Measurements from ENCODE around the gene PAK1. TPM values are rescaled to one million over a fixed set of nuclear protein-coding genes. Genes with fewer than 3 reads are reported as not detected.

Gene PAK1
- total and polyA plus RNA-seq, 10 of the 15 experiments (the other 5 are each of a cell fraction or from before 2014, with no cell fraction given) = 43.8 to 321 (median 110) TPM

DNA sequence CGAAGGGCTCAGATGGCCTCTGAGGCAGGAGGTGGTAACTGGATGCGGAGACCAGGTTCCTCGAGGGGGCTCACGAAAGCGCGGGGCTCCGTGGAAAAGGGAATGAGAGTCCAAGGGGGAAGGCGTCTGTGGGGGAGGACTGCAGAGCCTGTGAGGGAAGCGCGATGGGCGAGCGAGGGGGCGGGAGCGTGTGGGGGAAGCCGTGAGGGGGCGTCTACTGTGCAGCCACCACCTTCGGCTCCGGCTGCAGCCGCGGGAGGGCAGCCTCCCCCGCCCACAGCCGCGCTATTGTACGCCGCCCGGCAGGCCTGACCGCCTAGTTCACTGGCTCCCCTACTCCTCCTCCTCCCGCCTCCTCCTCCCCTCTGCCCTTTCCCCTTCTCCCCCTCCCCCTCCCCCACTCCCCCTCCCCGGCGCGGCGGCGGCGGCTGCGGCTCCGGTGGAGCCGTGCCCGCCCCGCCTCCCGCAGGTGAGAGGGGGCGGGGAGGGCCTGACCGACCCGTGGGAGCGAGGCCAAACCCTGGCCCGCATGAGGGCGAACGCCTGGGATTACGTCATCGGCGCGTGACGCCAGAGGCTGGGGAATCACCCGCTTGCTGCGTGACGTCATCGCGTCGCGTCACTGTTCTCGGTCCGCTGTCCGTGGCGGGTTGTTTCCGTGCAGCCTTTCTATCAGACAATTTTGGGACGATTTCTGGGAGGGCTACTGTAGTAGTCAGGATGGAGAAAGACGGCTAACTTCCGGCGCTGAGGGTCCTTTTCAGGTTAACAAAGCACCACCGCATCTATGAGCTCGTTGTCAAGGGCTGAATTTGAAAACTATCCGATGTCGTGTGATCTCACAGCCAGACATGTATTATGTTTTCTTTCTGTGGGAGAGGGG, at the start of gene PAK1 (continued):
- TF ChIP-seq REST (IDR thresholded peaks at IDR 0.05; ENCODE audit: low read depth, low read length) (no peak), CREM (IDR thresholded peaks at IDR 0.05; ENCODE audit: low read depth) (peak; percentile 100), POLR2A (IDR thresholded peaks at IDR 0.05; ENCODE audit: low read depth, low read length) (peak; percentile 64), RFX5 (IDR thresholded peaks at IDR 0.05; ENCODE audit: low read depth, low read length) (0 out of 2 replicates have a peak, but pooled peaks have one; percentile 29), KDM1A (IDR thresholded peaks at IDR 0.05; ENCODE audit: borderline replicate concordance) (no peak), SMAD5 (IDR thresholded peaks at IDR 0.05; ENCODE audit: low read depth) (no peak), MTA3 (IDR thresholded peaks at IDR 0.05; ENCODE audit: borderline replicate concordance, low read length) (no peak; the same call in 1 of the 2 replicates), POLR2AphosphoS5 (IDR thresholded peaks at IDR 0.05; ENCODE audit: low read length) (peak; percentile 70; the same call in 1 of the 2 replicates), SPI1 (IDR thresholded peaks at IDR 0.05; ENCODE audit: borderline replicate concordance, insufficient read depth, low read depth, low read length) (no peak), ZSCAN29 (IDR thresholded peaks at IDR 0.05) (no peak), NFIC (IDR thresholded peaks at IDR 0.05; ENCODE audit: low read depth, low read length) (no peak)
- TF ChIP-seq, protein P1, sequence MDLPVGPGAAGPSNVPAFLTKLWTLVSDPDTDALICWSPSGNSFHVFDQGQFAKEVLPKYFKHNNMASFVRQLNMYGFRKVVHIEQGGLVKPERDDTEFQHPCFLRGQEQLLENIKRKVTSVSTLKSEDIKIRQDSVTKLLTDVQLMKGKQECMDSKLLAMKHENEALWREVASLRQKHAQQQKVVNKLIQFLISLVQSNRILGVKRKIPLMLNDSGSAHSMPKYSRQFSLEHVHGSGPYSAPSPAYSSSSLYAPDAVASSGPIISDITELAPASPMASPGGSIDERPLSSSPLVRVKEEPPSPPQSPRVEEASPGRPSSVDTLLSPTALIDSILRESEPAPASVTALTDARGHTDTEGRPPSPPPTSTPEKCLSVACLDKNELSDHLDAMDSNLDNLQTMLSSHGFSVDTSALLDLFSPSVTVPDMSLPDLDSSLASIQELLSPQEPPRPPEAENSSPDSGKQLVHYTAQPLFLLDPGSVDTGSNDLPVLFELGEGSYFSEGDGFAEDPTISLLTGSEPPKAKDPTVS (IDR thresholded peaks at IDR 0.05; ENCODE audit: low read depth, low read length) = no peak
- TF ChIP-seq, protein P2, sequence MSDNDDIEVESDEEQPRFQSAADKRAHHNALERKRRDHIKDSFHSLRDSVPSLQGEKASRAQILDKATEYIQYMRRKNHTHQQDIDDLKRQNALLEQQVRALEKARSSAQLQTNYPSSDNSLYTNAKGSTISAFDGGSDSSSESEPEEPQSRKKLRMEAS (IDR thresholded peaks at IDR 0.05; ENCODE audit: low read depth, low read length) = no peak; the same call in 1 of the 2 replicates
- TF ChIP-seq, protein P3, sequence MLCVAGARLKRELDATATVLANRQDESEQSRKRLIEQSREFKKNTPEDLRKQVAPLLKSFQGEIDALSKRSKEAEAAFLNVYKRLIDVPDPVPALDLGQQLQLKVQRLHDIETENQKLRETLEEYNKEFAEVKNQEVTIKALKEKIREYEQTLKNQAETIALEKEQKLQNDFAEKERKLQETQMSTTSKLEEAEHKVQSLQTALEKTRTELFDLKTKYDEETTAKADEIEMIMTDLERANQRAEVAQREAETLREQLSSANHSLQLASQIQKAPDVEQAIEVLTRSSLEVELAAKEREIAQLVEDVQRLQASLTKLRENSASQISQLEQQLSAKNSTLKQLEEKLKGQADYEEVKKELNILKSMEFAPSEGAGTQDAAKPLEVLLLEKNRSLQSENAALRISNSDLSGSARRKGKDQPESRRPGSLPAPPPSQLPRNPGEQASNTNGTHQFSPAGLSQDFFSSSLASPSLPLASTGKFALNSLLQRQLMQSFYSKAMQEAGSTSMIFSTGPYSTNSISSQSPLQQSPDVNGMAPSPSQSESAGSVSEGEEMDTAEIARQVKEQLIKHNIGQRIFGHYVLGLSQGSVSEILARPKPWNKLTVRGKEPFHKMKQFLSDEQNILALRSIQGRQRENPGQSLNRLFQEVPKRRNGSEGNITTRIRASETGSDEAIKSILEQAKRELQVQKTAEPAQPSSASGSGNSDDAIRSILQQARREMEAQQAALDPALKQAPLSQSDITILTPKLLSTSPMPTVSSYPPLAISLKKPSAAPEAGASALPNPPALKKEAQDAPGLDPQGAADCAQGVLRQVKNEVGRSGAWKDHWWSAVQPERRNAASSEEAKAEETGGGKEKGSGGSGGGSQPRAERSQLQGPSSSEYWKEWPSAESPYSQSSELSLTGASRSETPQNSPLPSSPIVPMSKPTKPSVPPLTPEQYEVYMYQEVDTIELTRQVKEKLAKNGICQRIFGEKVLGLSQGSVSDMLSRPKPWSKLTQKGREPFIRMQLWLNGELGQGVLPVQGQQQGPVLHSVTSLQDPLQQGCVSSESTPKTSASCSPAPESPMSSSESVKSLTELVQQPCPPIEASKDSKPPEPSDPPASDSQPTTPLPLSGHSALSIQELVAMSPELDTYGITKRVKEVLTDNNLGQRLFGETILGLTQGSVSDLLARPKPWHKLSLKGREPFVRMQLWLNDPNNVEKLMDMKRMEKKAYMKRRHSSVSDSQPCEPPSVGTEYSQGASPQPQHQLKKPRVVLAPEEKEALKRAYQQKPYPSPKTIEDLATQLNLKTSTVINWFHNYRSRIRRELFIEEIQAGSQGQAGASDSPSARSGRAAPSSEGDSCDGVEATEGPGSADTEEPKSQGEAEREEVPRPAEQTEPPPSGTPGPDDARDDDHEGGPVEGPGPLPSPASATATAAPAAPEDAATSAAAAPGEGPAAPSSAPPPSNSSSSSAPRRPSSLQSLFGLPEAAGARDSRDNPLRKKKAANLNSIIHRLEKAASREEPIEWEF (IDR thresholded peaks at IDR 0.05; ENCODE audit: insufficient replicate concordance, low read depth, low read length) = no peak
- TF ChIP-seq, protein P4, sequence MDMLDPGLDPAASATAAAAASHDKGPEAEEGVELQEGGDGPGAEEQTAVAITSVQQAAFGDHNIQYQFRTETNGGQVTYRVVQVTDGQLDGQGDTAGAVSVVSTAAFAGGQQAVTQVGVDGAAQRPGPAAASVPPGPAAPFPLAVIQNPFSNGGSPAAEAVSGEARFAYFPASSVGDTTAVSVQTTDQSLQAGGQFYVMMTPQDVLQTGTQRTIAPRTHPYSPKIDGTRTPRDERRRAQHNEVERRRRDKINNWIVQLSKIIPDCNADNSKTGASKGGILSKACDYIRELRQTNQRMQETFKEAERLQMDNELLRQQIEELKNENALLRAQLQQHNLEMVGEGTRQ (IDR thresholded peaks at IDR 0.05; ENCODE audit: borderline replicate concordance, low read depth, low read length) = no peak
- TF ChIP-seq, protein P5, sequence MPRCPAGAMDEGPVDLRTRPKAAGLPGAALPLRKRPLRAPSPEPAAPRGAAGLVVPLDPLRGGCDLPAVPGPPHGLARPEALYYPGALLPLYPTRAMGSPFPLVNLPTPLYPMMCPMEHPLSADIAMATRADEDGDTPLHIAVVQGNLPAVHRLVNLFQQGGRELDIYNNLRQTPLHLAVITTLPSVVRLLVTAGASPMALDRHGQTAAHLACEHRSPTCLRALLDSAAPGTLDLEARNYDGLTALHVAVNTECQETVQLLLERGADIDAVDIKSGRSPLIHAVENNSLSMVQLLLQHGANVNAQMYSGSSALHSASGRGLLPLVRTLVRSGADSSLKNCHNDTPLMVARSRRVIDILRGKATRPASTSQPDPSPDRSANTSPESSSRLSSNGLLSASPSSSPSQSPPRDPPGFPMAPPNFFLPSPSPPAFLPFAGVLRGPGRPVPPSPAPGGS (IDR thresholded peaks at IDR 0.05; ENCODE audit: borderline replicate concordance, insufficient read depth, low read depth, low read length, poor library complexity, severe bottlenecking) = no peak

Data from GM12878 (cell line).